Endothelial cell of umbilical vein (primary cell): Measurements from ENCODE around the gene TXNRD3.
"Not testable (repeated sequence)": the region's sequence is repeated elsewhere in the genome, so short reads cannot be mapped to it uniquely, and the experiment has no call there.

Experiments
- EZH2 ChIP-seq: IDR thresholded peaks from 2 replicates; pipeline ENCODE4 v1.6.1; 2012; ENCODE audit warnings: borderline replicate concordance, low read depth, mild to moderate bottlenecking, moderate library complexity, low read length, inconsistent platforms; ENCODE audit not compliant: severe bottlenecking
- MAX ChIP-seq: IDR thresholded peaks from 2 replicates; pipeline ENCODE4 v1.6.1; 2011; ENCODE audit not compliant: insufficient read depth, insufficient read length
- MYC ChIP-seq: IDR thresholded peaks from one replicate; pipeline ENCODE4 v1.6.1; 2011; ENCODE audit warnings: mild to moderate bottlenecking, low read depth, low read length
- POLR2A ChIP-seq: IDR thresholded peaks from 2 replicates; pipeline ENCODE4 v1.6.1; 2012; ENCODE audit warnings: low read depth, mild to moderate bottlenecking, control low read depth, low read length
- POLR2AphosphoS5 ChIP-seq: IDR thresholded peaks from 2 replicates; pipeline ENCODE4 v1.6.1; 2012; ENCODE audit warnings: low read depth, mild to moderate bottlenecking, control low read depth, low read length, moderate library complexity; ENCODE audit not compliant: insufficient read depth
- TF ChIP-seq, protein P1 (sequence below), 2 donors: IDR thresholded peaks; 1 replicate in 1 of 2; 2 replicates in 1 of 2; pipeline ENCODE4 v1.5.1; 2011; ENCODE audit warnings: low read length in 2 of 2, mild to moderate bottlenecking in 2 of 2, moderate library complexity in 2 of 2, control low read depth in 1 of 2, inconsistent platforms in 1 of 2, low read depth in 1 of 2; ENCODE audit not compliant: insufficient read depth in 1 of 2; ENCODE audit errors: extremely low read depth in 1 of 2

DNA sequence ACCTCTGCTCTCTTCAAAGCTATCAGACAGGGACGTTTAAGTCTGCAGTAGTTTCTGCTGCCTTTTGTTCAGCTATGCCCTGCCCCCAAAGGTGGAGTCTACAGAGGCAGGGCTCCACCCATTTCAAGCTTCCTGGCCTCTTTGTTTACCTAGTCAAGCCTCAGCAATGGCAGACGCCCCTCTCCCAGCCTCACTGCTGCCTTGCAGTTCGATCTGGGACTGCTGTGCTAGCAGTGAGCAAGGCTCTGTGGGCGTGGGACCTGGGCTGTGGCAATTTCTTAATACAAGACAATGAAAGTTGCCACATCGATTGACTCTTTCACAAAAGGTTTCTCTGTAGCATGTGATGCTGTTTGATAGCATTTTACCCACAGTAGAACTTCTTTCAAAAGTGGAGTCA lies 63.4 kb downstream of the TXNRD3 start:
- TF ChIP-seq POLR2AphosphoS5, EZH2, POLR2A, MAX, MYC: not testable (repeated sequence)
- TF ChIP-seq, protein P1, sequence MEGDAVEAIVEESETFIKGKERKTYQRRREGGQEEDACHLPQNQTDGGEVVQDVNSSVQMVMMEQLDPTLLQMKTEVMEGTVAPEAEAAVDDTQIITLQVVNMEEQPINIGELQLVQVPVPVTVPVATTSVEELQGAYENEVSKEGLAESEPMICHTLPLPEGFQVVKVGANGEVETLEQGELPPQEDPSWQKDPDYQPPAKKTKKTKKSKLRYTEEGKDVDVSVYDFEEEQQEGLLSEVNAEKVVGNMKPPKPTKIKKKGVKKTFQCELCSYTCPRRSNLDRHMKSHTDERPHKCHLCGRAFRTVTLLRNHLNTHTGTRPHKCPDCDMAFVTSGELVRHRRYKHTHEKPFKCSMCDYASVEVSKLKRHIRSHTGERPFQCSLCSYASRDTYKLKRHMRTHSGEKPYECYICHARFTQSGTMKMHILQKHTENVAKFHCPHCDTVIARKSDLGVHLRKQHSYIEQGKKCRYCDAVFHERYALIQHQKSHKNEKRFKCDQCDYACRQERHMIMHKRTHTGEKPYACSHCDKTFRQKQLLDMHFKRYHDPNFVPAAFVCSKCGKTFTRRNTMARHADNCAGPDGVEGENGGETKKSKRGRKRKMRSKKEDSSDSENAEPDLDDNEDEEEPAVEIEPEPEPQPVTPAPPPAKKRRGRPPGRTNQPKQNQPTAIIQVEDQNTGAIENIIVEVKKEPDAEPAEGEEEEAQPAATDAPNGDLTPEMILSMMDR (IDR thresholded peaks at IDR 0.05; ENCODE audit: extremely low read depth in 1 of 2, insufficient read depth in 1 of 2, low read depth in 1 of 2, low read length in 2 of 2): not testable (repeated sequence)
